ENCODE results near the gene EIF5B.

- TF ChIP-seq CTCF (IDR thresholded peaks at IDR 0.05): no peak
- TF ChIP-seq EZH2 (IDR thresholded peaks at IDR 0.05): no peak
Measured at GRCh38 chr2:99338029-99338585, 918 bp downstream of the EIF5B start.

Measured in neural progenitor cell (in vitro differentiated cells).